AG09319 (cell line): ENCODE results near the gene TMCC1.

Source experiments
- DNase-seq: peaks from one replicate; pipeline ENCODE4 v3.0.0-alpha.2; 2010; ENCODE audit warnings: low read depth; ENCODE audit errors: extremely low read depth
- CTCF ChIP-seq: IDR thresholded peaks from 2 replicates; pipeline ENCODE4 v1.5.1; 2011; ENCODE audit warnings: low read depth, mild to moderate bottlenecking, inconsistent platforms, low read length, moderate library complexity

Gene TMCC1

GRCh38 chr3:129672412-129672811 lies 221.1 kb downstream of the TMCC1 start:
- DNase-seq: no peak
- TF ChIP-seq CTCF: no peak

- no peak for DNase-seq
- TF ChIP-seq CTCF: no peak
Observed at GRCh38 chr3:129665024-129665768, 228.3 kb downstream of the TMCC1 start.

GRCh38 chr3:129663930-129664646 lies 229.4 kb downstream of the TMCC1 start:
- no peak for TF ChIP-seq CTCF
- DNase-seq: no peak

- no peak for DNase-seq
- no peak for TF ChIP-seq CTCF
Observed at GRCh38 chr3:129663045-129663446, 230.5 kb downstream of the TMCC1 start.

- TF ChIP-seq CTCF: no peak
- no peak for DNase-seq
Observed at GRCh38 chr3:129662191-129662608, 231.3 kb downstream of the TMCC1 start.

- no peak for TF ChIP-seq CTCF
- DNase-seq: no peak
Observed at GRCh38 chr3:129661766-129662165, 231.7 kb downstream of the TMCC1 start.

GRCh38 chr3:129658110-129658843 lies 235.2 kb downstream of the TMCC1 start:
- no peak for DNase-seq
- no peak for TF ChIP-seq CTCF
